Endothelial cell of umbilical vein (primary cell): ENCODE measurements around the gene OSGIN1. TPM values are rescaled to one million over a fixed set of nuclear protein-coding genes. Genes with fewer than 3 reads are reported as not detected.

Source experiments
- BruUV-seq: library from RNA; stranded (reverse); fragments of 400-500 nt; replicated peaks from 2 replicates; lab custom pipeline; 2021; lab: Mats Ljungman, UMichigan
- CTCF ChIA-PET: fragments of 300-600, 350-600 bp; sonication (Branson Sonifier 250); formaldehyde crosslinking; loops from one replicate; lab custom pipeline; 2021; ENCODE audit warnings: antibody characterized with exemption, inconsistent platforms; lab: Charles Lee
- POLR2A ChIA-PET: fragments of 300-600, 350-600 bp; sonication (Branson Sonifier 250); formaldehyde crosslinking; loops from one replicate; lab custom pipeline; 2021; ENCODE audit warnings: antibody characterized with exemption, inconsistent platforms; lab: Charles Lee
- DNase-seq: peaks from one replicate; pipeline ENCODE4 v3.0.0-alpha.2; 2011; ENCODE audit warnings: low read depth, low spot score
- FAIRE-seq: peaks from 2 replicates; lab custom pipeline; 2011; peaks lifted over from hg19 to GRCh38; lab: Jason Lieb, UNC
- H2AFZ ChIP-seq: 2 replicates; pipeline ENCODE4 v1.6.0; 2012; ENCODE audit warnings: low read depth, low read length, control low read depth, inconsistent platforms
- H3K27ac ChIP-seq: 2 replicates; pipeline ENCODE4 v1.5.1; 2011; ENCODE audit warnings: low read depth, mild to moderate bottlenecking, control low read depth, low read length, moderate library complexity; ENCODE audit not compliant: insufficient read depth
- H3K27me3 ChIP-seq, 2 experiments: 2 replicates each; pipeline versions ENCODE4 v1.6.0 to v1.6.1; 2011; ENCODE audit warnings: low read length in 2 of 2, mixed read lengths in 1 of 2; ENCODE audit not compliant: control insufficient read depth in 2 of 2, insufficient read depth in 2 of 2
- H3K36me3 ChIP-seq, 2 experiments: 2 replicates in 1 of 2; 3 replicates in 1 of 2; pipeline ENCODE4 v1.5.1; 2011; ENCODE audit warnings: low read length in 2 of 2, mild to moderate bottlenecking in 1 of 2, moderate library complexity in 1 of 2; ENCODE audit not compliant: control insufficient read depth in 2 of 2, insufficient read depth in 2 of 2; ENCODE audit errors: extremely low read depth in 1 of 2
- H3K4me1 ChIP-seq: 3 replicates; pipeline ENCODE4 v1.5.1; 2011; ENCODE audit warnings: mild to moderate bottlenecking, low read length; ENCODE audit not compliant: control insufficient read depth, insufficient read depth; ENCODE audit errors: extremely low read depth
- H3K4me2 ChIP-seq: 2 replicates; pipeline ENCODE4 v1.6.1; 2011; ENCODE audit warnings: low read length, control low read depth, mixed read lengths; ENCODE audit not compliant: insufficient read depth
- H3K4me3 ChIP-seq, 3 experiments: fragments of 200-600 bp in 1 of 3; sonication (generic), shearing (Covaris generic) in 1 of 3; replicated peaks in 1 of 3; 2 replicates each; pipeline ENCODE4 v1.5.1; 2011 to 2016; ENCODE audit warnings: control low read depth in 3 of 3, low read length in 3 of 3, mild to moderate bottlenecking in 2 of 3, inconsistent platforms in 1 of 3, low read depth in 1 of 3, moderate library complexity in 1 of 3; ENCODE audit not compliant: insufficient read depth in 1 of 3
- H3K79me2 ChIP-seq: 2 replicates; pipeline ENCODE4 v1.6.0; 2012; ENCODE audit warnings: low read length, inconsistent platforms; ENCODE audit not compliant: control insufficient read depth, insufficient read depth
- H3K9ac ChIP-seq: replicated peaks from 2 replicates; pipeline ENCODE3; 2011; ENCODE audit warnings: low read length, control low read depth; ENCODE audit not compliant: insufficient read depth; ENCODE audit errors: extremely low read depth
- H3K9me1 ChIP-seq: replicated peaks from 3 replicates; pipeline ENCODE4 v1.6.0; 2011; ENCODE audit warnings: mild to moderate bottlenecking, low read length; ENCODE audit not compliant: control insufficient read depth, insufficient read depth; ENCODE audit errors: extremely low read depth
- H3K9me3 ChIP-seq: replicated peaks from 2 replicates; pipeline ENCODE4 v1.5.1; 2012; ENCODE audit warnings: low read length, inconsistent platforms; ENCODE audit not compliant: control insufficient read depth, insufficient read depth
- H4K20me1 ChIP-seq: replicated peaks from 2 replicates; pipeline ENCODE3; 2011; ENCODE audit warnings: mild to moderate bottlenecking, low read length; ENCODE audit not compliant: control insufficient read depth, insufficient read depth; ENCODE audit errors: extremely low read depth
- CTCF ChIP-seq, 2 donors: IDR thresholded peaks; 1 replicate in 1 of 2; 2 replicates in 1 of 2; pipeline ENCODE4 v1.5.1; 2011; ENCODE audit warnings: low read length in 2 of 2, mild to moderate bottlenecking in 2 of 2, moderate library complexity in 2 of 2, control low read depth in 1 of 2, inconsistent platforms in 1 of 2, low read depth in 1 of 2; ENCODE audit not compliant: insufficient read depth in 1 of 2; ENCODE audit errors: extremely low read depth in 1 of 2
- EZH2 ChIP-seq: IDR thresholded peaks from 2 replicates; pipeline ENCODE4 v1.6.1; 2012; ENCODE audit warnings: borderline replicate concordance, low read depth, mild to moderate bottlenecking, moderate library complexity, low read length, inconsistent platforms; ENCODE audit not compliant: severe bottlenecking
- FOS ChIP-seq: IDR thresholded peaks from 2 replicates; pipeline ENCODE4 v1.6.1; 2011; ENCODE audit warnings: mild to moderate bottlenecking, low read length, moderate library complexity, borderline replicate concordance; ENCODE audit not compliant: insufficient read depth
- GATA2 ChIP-seq: IDR thresholded peaks from 2 replicates; pipeline ENCODE4 v1.7.0; 2011; ENCODE audit warnings: low read depth, mild to moderate bottlenecking, moderate library complexity, mixed read lengths, low read length; ENCODE audit not compliant: insufficient read length, insufficient read depth
- JUN ChIP-seq: IDR thresholded peaks from 2 replicates; pipeline ENCODE4 v1.6.1; 2011; ENCODE audit warnings: borderline replicate concordance, low read depth; ENCODE audit not compliant: insufficient read length, insufficient read depth
- MAX ChIP-seq: IDR thresholded peaks from 2 replicates; pipeline ENCODE4 v1.6.1; 2011; ENCODE audit not compliant: insufficient read depth, insufficient read length
- MYC ChIP-seq: IDR thresholded peaks from one replicate; pipeline ENCODE4 v1.6.1; 2011; ENCODE audit warnings: mild to moderate bottlenecking, low read depth, low read length
- POLR2A ChIP-seq: IDR thresholded peaks from 2 replicates; pipeline ENCODE4 v1.6.1; 2012; ENCODE audit warnings: low read depth, mild to moderate bottlenecking, control low read depth, low read length
- POLR2AphosphoS5 ChIP-seq: IDR thresholded peaks from 2 replicates; pipeline ENCODE4 v1.6.1; 2012; ENCODE audit warnings: low read depth, mild to moderate bottlenecking, control low read depth, low read length, moderate library complexity; ENCODE audit not compliant: insufficient read depth
- dilution Hi-C: fragments of 300-500 bp; cut with MboI; formaldehyde crosslinking; loops from one replicate; pipeline ENCODE4 v1.15.0; 2019; ENCODE audit warnings: low sequenced_read_pairs; ENCODE audit not compliant: extremely low pct_ligation_motif_present
- intact Hi-C: fragments of 100-400 bp; cut with micrococcal nuclease; formaldehyde crosslinking; loops from one replicate; pipeline ENCODE4 v1.10.0; 2022
- polyA plus RNA-seq, 4 experiments: library from polyadenylated mRNA; depleted of rRNA in 3 of 4; stranded (reverse) in 3 of 4; unstranded in 1 of 4; fragments of >200 nt; gene quantifications; 2 replicates each; pipeline versions ENCODE4 v1.2.1 to v1.2.3, GENCODE V29; 2011 to 2012; ENCODE audit warnings: missing spikeins in 1 of 4
- total RNA-seq: library from RNA; stranded (reverse); gene quantifications from 2 replicates; pipeline ENCODE4 v1.2.3, GENCODE V29; 2021

The OSGIN1 gene
- total and polyA plus RNA-seq, 2 donors (not counting 3 experiments of a cell fraction or from before 2014, with no cell fraction given), result 9.2 to 11.0 TPM

- no TSS peak for BruUV-seq
- no peak overlapping the region for H3K4me2 ChIP-seq
- no peaks in the 10 kb centered on the region for H3K9me3 ChIP-seq
- H4K20me1 ChIP-seq, result no peaks in the 10 kb centered on the region
- no peaks in the 10 kb centered on the region for H3K27me3 ChIP-seq
- no peak overlapping the region for H2AFZ ChIP-seq
- no peaks in the 10 kb centered on the region for H3K79me2 ChIP-seq
- DNase-seq (no peak), FAIRE-seq (no peak)
- H3K4me1 ChIP-seq, result no peaks in the 10 kb centered on the region
- intact Hi-C loops, result no loop called here
- dilution Hi-C loops, result no loop called here
- no peaks in the 10 kb centered on the region for H3K36me3 ChIP-seq
- H3K9ac ChIP-seq, result no peak overlapping the region
- TF ChIP-seq POLR2A (no peak), MAX (no peak), GATA2 (no peak), EZH2 (no peak)
- no peak overlapping the region for H3K27ac ChIP-seq
- H3K9me1 ChIP-seq, result no peaks in the 10 kb centered on the region
- CTCF ChIA-PET, result interaction anchor here (0.9 to 1.6 kb wide), 5 partner anchors 21 to 89 kb away, joined by 3 to 8 read pairs (median 4); no protein-coding TSS in a partner anchor
- POLR2A ChIA-PET, result no interaction called here
- no peak overlapping the region for H3K4me3 ChIP-seq
Observed at GRCh38 chr16:83977056-83977815, 24.2 kb downstream of the OSGIN1 start.

- Histone ChIP-seq H3K79me2 (no peaks in the 10 kb centered on the region), H3K27me3 (no peaks in the 10 kb centered on the region), H3K4me1 (no peaks in the 10 kb centered on the region), H3K27ac (no peak overlapping the region), H3K36me3 (no peaks in the 10 kb centered on the region), H4K20me1 (no peaks in the 10 kb centered on the region), H3K9ac (no peak overlapping the region), H3K9me3 (no peaks in the 10 kb centered on the region), H2AFZ (no peak overlapping the region), H3K4me2 (no peak overlapping the region), H3K9me1 (no peaks in the 10 kb centered on the region), H3K4me3 (no peak overlapping the region)
- POLR2A ChIA-PET, result no interaction called here
- FAIRE-seq, result no peak
- no peak for DNase-seq
- CTCF ChIA-PET, result interaction anchor here (0.9 to 1.6 kb wide), 6 partner anchors 9 to 88 kb away, joined by 3 to 8 read pairs (median 4); partner anchors contain the start of gene OSGIN1
- intact Hi-C loops (no loop called here), dilution Hi-C loops (no loop called here)
- no peak for TF ChIP-seq CTCF (IDR thresholded peaks at IDR 0.05; ENCODE audit: extremely low read depth in 1 of 2, insufficient read depth in 1 of 2, low read depth in 1 of 2, low read length in 2 of 2)
- TF ChIP-seq MYC, result no peak
- TF ChIP-seq POLR2AphosphoS5, result no peak
- no peak for TF ChIP-seq GATA2
- no peak for TF ChIP-seq JUN
- TF ChIP-seq FOS, result no peak
- no peak for TF ChIP-seq POLR2A
- no peak for TF ChIP-seq MAX
- TF ChIP-seq EZH2, result no peak
- no TSS peak for BruUV-seq
Observed at GRCh38 chr16:83978401-83978904, 25.4 kb downstream of the OSGIN1 start.
